CD4-positive, alpha-beta memory T cell (primary cell): ENCODE data around the gene PIEZO2. TPM values are rescaled to one million over a fixed set of nuclear protein-coding genes. Genes with fewer than 3 reads are reported as not detected.
"Not testable (repeated sequence)": the region's sequence is repeated elsewhere in the genome, so short reads cannot be mapped to it uniquely, and the experiment has no call there.

Source experiments
- CTCF ChIA-PET: fragments of 350-600 bp; sonication (Branson Sonifier 250); formaldehyde crosslinking; loops from one replicate; lab custom pipeline; 2021; ENCODE audit warnings: inconsistent platforms; ENCODE audit not compliant: partially characterized antibody; lab: Charles Lee
- POLR2A ChIA-PET: fragments of 350-600 bp; sonication (Branson Sonifier 250); formaldehyde crosslinking; loops from one replicate; lab custom pipeline; 2021; ENCODE audit not compliant: partially characterized antibody; lab: Charles Lee
- DNase-seq, 5 donors: peaks; one replicate each; pipeline versions ENCODE4 v3.0.0 to v3.0.0-alpha.2; 2020 to 2022; ENCODE audit warnings: mixed read lengths in 1 of 5
- H3K27ac ChIP-seq: one replicate; pipeline ENCODE4 v1.7.0; 2013; ENCODE audit warnings: low read depth, low read length
- H3K27me3 ChIP-seq: 2 replicates; pipeline ENCODE4 v1.7.0; 2013; ENCODE audit warnings: mild to moderate bottlenecking, low read length, moderate library complexity; ENCODE audit not compliant: insufficient read depth
- H3K36me3 ChIP-seq: 2 replicates; pipeline ENCODE4 v1.7.0; 2013; ENCODE audit warnings: mild to moderate bottlenecking, low read length, moderate library complexity; ENCODE audit not compliant: insufficient read depth
- H3K4me1 ChIP-seq: 2 replicates; pipeline ENCODE4 v1.7.0; 2013; ENCODE audit warnings: mild to moderate bottlenecking, low read length, moderate library complexity; ENCODE audit not compliant: insufficient read depth
- H3K4me3 ChIP-seq, 2 donors: one replicate each; pipeline ENCODE4 v1.7.0; 2013; ENCODE audit warnings: low read length in 2 of 2, mild to moderate bottlenecking in 1 of 2
- H3K9me3 ChIP-seq, 2 donors: one replicate each; pipeline ENCODE4 v1.7.0; 2013; ENCODE audit warnings: low read length in 2 of 2, control low read depth in 1 of 2; ENCODE audit not compliant: control insufficient read depth in 1 of 2
- H3K27ac Mint-ChIP-seq, 7 donors: one replicate each; pipeline ENCODE4 v1.8.0; 2020 to 2021; ENCODE audit warnings: mixed read lengths in 7 of 7, mild to moderate bottlenecking in 6 of 7, inconsistent platforms in 3 of 7, moderate library complexity in 3 of 7
- H3K27me3 Mint-ChIP-seq, 2 donors: one replicate each; pipeline ENCODE4 v1.8.0; 2020 to 2021; ENCODE audit warnings: mixed read lengths in 2 of 2
- H3K36me3 Mint-ChIP-seq, 2 donors: one replicate each; pipeline ENCODE4 v1.8.0; 2020 to 2021; ENCODE audit warnings: mixed read lengths in 2 of 2, inconsistent platforms in 1 of 2, mild to moderate bottlenecking in 1 of 2
- H3K4me1 Mint-ChIP-seq, 4 donors: one replicate each; pipeline ENCODE4 v1.8.0; 2020 to 2021; ENCODE audit warnings: mixed read lengths in 4 of 4, mild to moderate bottlenecking in 1 of 4
- H3K4me3 Mint-ChIP-seq, 8 donors: one replicate each; pipeline ENCODE4 v1.8.0; 2020 to 2021; ENCODE audit warnings: mixed read lengths in 8 of 8, mild to moderate bottlenecking in 7 of 8, moderate library complexity in 6 of 8, inconsistent platforms in 3 of 8
- H3K9me3 Mint-ChIP-seq, 8 donors: one replicate each; pipeline ENCODE4 v1.8.0; 2020 to 2021; ENCODE audit warnings: mixed read lengths in 8 of 8, mild to moderate bottlenecking in 5 of 8, inconsistent platforms in 3 of 8, moderate library complexity in 1 of 8
- intact Hi-C: fragments of 100-400 bp; cut with micrococcal nuclease; formaldehyde crosslinking; loops from one replicate; pipeline ENCODE4 v1.15.1; 2023
- polyA plus RNA-seq, 2 donors: library from polyadenylated mRNA; unstranded; fragments of 300-500 nt; fragmentation: Illumina TruSeq; gene quantifications; one replicate each; pipeline ENCODE4 v1.2.3, GENCODE V29; 2021
- total RNA-seq, 2 experiments: library from RNA; stranded (reverse); gene quantifications; one replicate each; pipeline ENCODE4 v1.2.3, GENCODE V29; 2021

The PIEZO2 gene
- total and polyA plus RNA-seq, 4 experiments from 2014 or later: not detected

GRCh38 chr18:10660179-10660884, 489.0 kb downstream of the PIEZO2 start:
- no peak overlapping the region for H3K4me3 Mint-ChIP-seq
- peaks cover 0 to 8% (median 0%) of the 10 kb centered on the region in 8 donors for H3K9me3 Mint-ChIP-seq
- CTCF ChIA-PET: no interaction called here
- POLR2A ChIA-PET: no interaction called here
- intact Hi-C loops: no loop called here
- no peak for DNase-seq
- no peaks in the 10 kb centered on the region for H3K36me3 ChIP-seq
- H3K4me1 ChIP-seq: no peaks in the 10 kb centered on the region
- H3K4me1 Mint-ChIP-seq: no peaks in the 10 kb centered on the region
- no peak overlapping the region for H3K27ac Mint-ChIP-seq
- H3K27me3 ChIP-seq: no peaks in the 10 kb centered on the region
- H3K27ac ChIP-seq: no peak overlapping the region
- no peak overlapping the region for H3K4me3 ChIP-seq
- peaks cover 4 to 5% of the 10 kb centered on the region in 2 donors for H3K27me3 Mint-ChIP-seq
- H3K36me3 Mint-ChIP-seq: no peaks in the 10 kb centered on the region
- no peaks in the 10 kb centered on the region for H3K9me3 ChIP-seq

GRCh38 chr18:10659594-10659993, 489.8 kb downstream of the PIEZO2 start:
- Mint-ChIP-seq H3K9me3 (peaks cover 0 to 8% (median 0%) of the 10 kb centered on the region in 8 donors), H3K4me3 (no peak overlapping the region), H3K27me3 (peaks cover 4 to 5% of the 10 kb centered on the region in 2 donors), H3K27ac (no peak overlapping the region), H3K36me3 (no peaks in the 10 kb centered on the region), H3K4me1 (no peaks in the 10 kb centered on the region)
- no peak overlapping the region for H3K4me3 ChIP-seq
- H3K4me1 ChIP-seq: no peaks in the 10 kb centered on the region
- ChIA-PET POLR2A (no interaction called here), CTCF (no interaction called here)
- H3K27me3 ChIP-seq: no peaks in the 10 kb centered on the region
- no peaks in the 10 kb centered on the region for H3K9me3 ChIP-seq
- H3K36me3 ChIP-seq: no peaks in the 10 kb centered on the region
- no peak for DNase-seq
- intact Hi-C loops: no loop called here
- H3K27ac ChIP-seq: no peak overlapping the region

DNA sequence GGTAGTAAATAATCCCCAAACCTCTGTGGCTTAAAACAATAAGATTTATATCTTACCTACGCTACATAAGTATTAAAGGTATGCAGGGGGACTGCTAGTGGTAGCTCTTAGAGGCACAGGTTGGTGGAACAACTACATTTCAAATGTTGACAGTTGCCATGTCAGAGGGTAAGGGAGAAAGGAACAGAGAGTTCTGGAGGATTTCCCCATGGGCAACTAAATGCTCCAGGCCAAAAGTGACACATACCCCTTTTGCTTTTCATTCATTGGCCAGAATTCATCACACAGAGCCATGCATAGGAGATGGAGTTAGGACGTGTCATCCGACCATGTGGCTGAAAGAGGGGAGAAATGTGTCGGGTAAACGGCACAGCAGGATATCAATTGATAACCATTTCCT, 490.4 kb downstream of the PIEZO2 start:
- no peaks in the 10 kb centered on the region for H3K4me1 Mint-ChIP-seq
- H3K27ac Mint-ChIP-seq: no peak overlapping the region
- ChIA-PET CTCF (no interaction called here), POLR2A (no interaction called here)
- Histone ChIP-seq H3K36me3 (no peaks in the 10 kb centered on the region), H3K4me3 (no peak overlapping the region), H3K27me3 (no peaks in the 10 kb centered on the region), H3K4me1 (no peaks in the 10 kb centered on the region), H3K9me3 (no peaks in the 10 kb centered on the region), H3K27ac (no peak overlapping the region)
- no peak for DNase-seq
- H3K27me3 Mint-ChIP-seq: peaks cover 4 to 5% of the 10 kb centered on the region in 2 donors
- no peaks in the 10 kb centered on the region for H3K36me3 Mint-ChIP-seq
- intact Hi-C loops: no loop called here
- H3K4me3 Mint-ChIP-seq: no peak overlapping the region
- H3K9me3 Mint-ChIP-seq: peaks cover 0 to 8% (median 0%) of the 10 kb centered on the region in 8 donors

DNA sequence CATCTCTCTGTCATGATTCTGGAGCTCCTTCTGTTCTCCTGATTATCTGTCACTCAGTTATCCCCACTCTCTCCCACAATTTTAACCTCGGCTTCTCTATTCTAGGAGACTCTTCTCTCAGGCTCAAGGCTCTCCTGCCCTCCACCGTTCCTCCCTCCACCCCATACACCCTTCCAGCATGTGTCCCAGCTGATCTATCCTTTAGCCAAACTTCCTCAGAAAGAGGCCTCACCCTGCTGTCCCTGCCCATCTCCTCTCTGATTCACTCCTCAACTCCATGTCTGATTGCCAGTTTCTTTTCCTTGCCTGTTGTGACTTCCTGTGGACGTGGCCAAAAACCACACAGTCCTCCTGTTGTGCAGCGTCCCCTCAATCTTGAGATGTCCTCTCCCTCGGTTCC, 505.4 kb downstream of the PIEZO2 start:
- H3K27me3 Mint-ChIP-seq, POLR2A ChIA-PET, CTCF ChIA-PET, intact Hi-C loops, H3K4me3 Mint-ChIP-seq, H3K36me3 Mint-ChIP-seq, H3K27ac ChIP-seq, H3K4me1 ChIP-seq, DNase-seq, H3K4me1 Mint-ChIP-seq, H3K27ac Mint-ChIP-seq, H3K9me3 Mint-ChIP-seq, H3K9me3 ChIP-seq, H3K4me3 ChIP-seq, H3K27me3 ChIP-seq, H3K36me3 ChIP-seq: not testable (repeated sequence)

DNA sequence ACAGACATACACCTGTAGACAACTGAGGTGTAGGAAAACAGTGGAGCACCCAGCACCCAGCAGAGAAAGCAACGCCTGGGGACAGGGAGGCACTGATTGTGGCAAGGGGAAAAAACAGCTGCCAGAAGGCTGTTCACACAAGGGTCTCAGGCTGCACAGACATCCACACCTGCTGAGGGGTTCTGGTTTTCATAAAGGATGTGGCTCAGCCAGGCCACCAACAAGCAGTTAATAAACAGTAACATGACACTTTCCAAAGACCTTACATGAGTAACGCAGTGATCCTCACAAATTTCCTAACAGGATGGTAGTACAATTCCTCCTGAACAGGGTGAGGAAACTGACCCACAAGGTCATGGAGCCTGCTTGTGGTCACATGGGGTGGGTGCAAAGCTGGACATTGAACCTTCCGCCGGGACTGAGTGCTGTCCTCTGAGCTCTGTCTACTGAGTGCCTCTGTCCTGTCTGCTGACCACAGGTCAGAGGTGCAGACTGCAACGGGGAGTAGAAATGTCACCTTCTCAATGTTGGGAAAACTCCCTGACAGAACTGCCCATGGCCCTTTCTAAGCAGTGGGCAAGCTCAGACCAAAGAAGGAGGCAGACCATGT, 506.3 kb downstream of the PIEZO2 start:
- H3K4me1 Mint-ChIP-seq, DNase-seq, POLR2A ChIA-PET, H3K27me3 Mint-ChIP-seq, H3K9me3 Mint-ChIP-seq, H3K4me3 ChIP-seq, H3K27me3 ChIP-seq, H3K4me1 ChIP-seq, intact Hi-C loops, H3K36me3 Mint-ChIP-seq, CTCF ChIA-PET, H3K27ac ChIP-seq, H3K9me3 ChIP-seq, H3K27ac Mint-ChIP-seq, H3K4me3 Mint-ChIP-seq, H3K36me3 ChIP-seq: not testable (repeated sequence)

DNA sequence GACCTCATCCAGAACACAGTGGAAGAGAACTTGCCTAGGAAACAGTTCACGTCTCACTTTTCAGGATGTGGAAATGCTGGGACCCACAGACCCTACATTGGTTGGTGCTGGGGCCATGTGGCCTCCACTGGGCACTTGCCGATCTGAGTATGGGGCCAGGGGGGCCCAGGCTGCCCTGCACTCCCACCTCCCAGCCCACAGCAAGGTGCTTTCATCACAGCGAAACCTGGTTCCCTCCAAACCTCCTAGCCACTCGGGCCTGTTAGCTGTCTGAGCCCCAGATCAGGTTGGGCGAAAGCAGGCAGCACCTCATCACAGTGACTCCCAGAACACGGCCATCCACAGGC, 510.9 kb downstream of the PIEZO2 start:
- H3K27me3 ChIP-seq, H3K4me1 Mint-ChIP-seq, POLR2A ChIA-PET, H3K9me3 ChIP-seq, H3K27ac ChIP-seq, H3K36me3 Mint-ChIP-seq, H3K27ac Mint-ChIP-seq, H3K4me3 Mint-ChIP-seq, H3K9me3 Mint-ChIP-seq, H3K36me3 ChIP-seq, H3K4me3 ChIP-seq, intact Hi-C loops, CTCF ChIA-PET, H3K4me1 ChIP-seq, DNase-seq, H3K27me3 Mint-ChIP-seq: not testable (repeated sequence)

DNA sequence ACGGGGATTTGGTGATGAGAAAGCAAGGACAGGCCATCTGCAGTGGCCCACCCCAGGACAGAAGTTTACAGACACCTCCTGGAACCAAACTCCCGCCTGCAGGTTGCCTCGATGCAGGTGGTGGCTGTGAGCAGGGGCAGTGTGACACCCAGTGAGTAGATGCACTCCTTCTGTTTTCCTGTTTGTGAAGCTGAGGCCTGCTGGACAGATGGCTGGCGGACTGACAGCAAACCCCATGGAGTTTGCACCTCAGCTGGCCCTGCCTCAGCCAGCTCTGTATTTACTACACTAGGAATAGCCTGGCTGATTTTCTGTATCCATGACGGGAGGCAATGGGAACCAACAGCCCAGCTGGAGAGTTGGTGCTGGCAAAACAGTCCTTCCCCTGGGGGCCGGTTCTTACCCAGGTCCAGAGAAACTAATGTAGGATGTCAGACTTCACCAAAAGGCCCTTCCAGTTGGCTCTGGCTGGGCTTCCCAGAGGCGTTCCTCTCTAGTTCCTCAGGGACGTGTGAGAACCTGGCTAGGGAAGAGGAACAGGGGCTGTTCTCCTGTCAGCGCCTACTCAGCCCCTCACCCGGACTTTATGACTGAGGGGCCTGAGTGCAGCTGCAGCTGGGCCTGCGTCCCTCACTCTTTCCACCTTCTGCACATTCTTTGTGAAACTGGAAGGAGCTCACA, 511.4 kb downstream of the PIEZO2 start:
- H3K4me1 Mint-ChIP-seq, H3K4me3 Mint-ChIP-seq, DNase-seq, H3K9me3 ChIP-seq, H3K36me3 ChIP-seq, H3K27me3 ChIP-seq, H3K27ac Mint-ChIP-seq, H3K27me3 Mint-ChIP-seq, H3K27ac ChIP-seq, H3K9me3 Mint-ChIP-seq, intact Hi-C loops, POLR2A ChIA-PET, H3K4me1 ChIP-seq, H3K4me3 ChIP-seq, CTCF ChIA-PET, H3K36me3 Mint-ChIP-seq: not testable (repeated sequence)
